Tibial nerve (tissue), 4 donors: ENCODE data around the gene SLIT3. TPM values are rescaled to one million over a fixed set of nuclear protein-coding genes. Genes with fewer than 3 reads are reported as not detected.

Experiments used
- DNase-seq, 2 donors: peaks; one replicate each; pipeline ENCODE4 v3.0.0-alpha.2; 2019; ENCODE audit warnings: low spot score in 2 of 2
- H3K27ac ChIP-seq, 4 donors: fragments of 200-600 bp; sonication (generic) in 3 of 4; one replicate each; pipeline ENCODE4 v1.5.1; 2017 to 2019; ENCODE audit warnings: mild to moderate bottlenecking in 1 of 4
- H3K27me3 ChIP-seq, 2 donors: fragments of 200-600 bp; sonication (generic) in 1 of 2; one replicate each; pipeline versions ENCODE4 v1.5.1 to v1.6.0; 2017 to 2019
- H3K36me3 ChIP-seq, 3 donors: fragments of 200-600 bp; sonication (generic); one replicate each; pipeline ENCODE4 v1.5.1; 2018 to 2019
- H3K4me1 ChIP-seq, 4 donors: fragments of 200-600 bp; sonication (generic) in 3 of 4; one replicate each; pipeline ENCODE4 v1.5.1; 2017 to 2019
- H3K4me3 ChIP-seq, 4 donors: fragments of 200-600 bp; sonication (generic) in 3 of 4; one replicate each; pipeline ENCODE4 v1.5.1; 2017 to 2019; ENCODE audit warnings: mild to moderate bottlenecking in 1 of 4, moderate library complexity in 1 of 4
- H3K9me3 ChIP-seq, 4 donors: fragments of 200-600 bp; sonication (generic) in 3 of 4; one replicate each; pipeline ENCODE4 v1.5.1; 2017 to 2019
- EP300 ChIP-seq, 2 donors: sonication (generic); formaldehyde crosslinking; IDR thresholded peaks; one replicate each; pipeline ENCODE4 v1.6.1; 2017; ENCODE audit warnings: antibody characterized with exemption in 2 of 2, mild to moderate bottlenecking in 1 of 2
- POLR2A ChIP-seq, 2 donors: fragments of 450-650 bp; IDR thresholded peaks; one replicate each; pipeline ENCODE4 v1.6.1; 2017; ENCODE audit warnings: antibody characterized with exemption in 2 of 2, mild to moderate bottlenecking in 2 of 2, moderate library complexity in 2 of 2
- WGBS, 2 donors: methylation state at CpG; one replicate each; pipeline ENCODE4 v1.1.5; 2018; 5-methylcytosine and 5-hydroxymethylcytosine counted together
- total RNA-seq, 4 donors: library from RNA; depleted of rRNA; stranded (reverse); fragments of >200 nt; gene quantifications; one replicate each; pipeline ENCODE4 v1.1.0, GENCODE V29; 2016
- TF ChIP-seq, protein P1 (sequence below), 5 experiments: fragments of 200-600 bp in 3 of 5; fragments of 450-650 bp in 2 of 5; sonication (generic) in 3 of 5; IDR thresholded peaks; one replicate each; pipeline ENCODE4 v1.5.1; 2016 to 2019; ENCODE audit warnings: antibody characterized with exemption in 5 of 5, mild to moderate bottlenecking in 3 of 5, moderate library complexity in 2 of 5

SLIT3 gene
- total RNA-seq, 4 donors from 2014 or later = 16.6 to 39.0 (median 20.2) TPM

DNA sequence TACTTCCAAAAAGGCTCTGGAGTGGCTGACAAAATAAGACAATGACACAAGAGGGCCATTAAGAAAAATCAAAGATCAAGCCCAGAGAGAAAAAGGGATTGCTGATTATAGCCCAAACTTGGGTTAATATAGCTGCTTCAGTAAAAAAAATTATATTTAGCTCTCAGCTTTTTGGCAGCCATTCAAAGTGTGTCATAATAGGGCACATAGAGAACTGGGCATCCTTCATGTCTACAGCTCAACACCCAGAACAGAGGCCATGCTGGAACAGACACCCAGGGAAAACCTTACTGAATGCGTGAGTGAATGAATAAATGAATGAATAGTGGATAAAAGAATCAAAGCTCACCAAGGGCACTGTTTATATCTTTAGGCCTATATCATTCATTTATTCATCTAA, 110.1 kb downstream of the SLIT3 start:
- H3K27me3 ChIP-seq = no peaks in the 10 kb centered on the region
- no peaks in the 10 kb centered on the region for H3K36me3 ChIP-seq
- no peak overlapping the region for H3K27ac ChIP-seq
- TF ChIP-seq, protein P1, sequence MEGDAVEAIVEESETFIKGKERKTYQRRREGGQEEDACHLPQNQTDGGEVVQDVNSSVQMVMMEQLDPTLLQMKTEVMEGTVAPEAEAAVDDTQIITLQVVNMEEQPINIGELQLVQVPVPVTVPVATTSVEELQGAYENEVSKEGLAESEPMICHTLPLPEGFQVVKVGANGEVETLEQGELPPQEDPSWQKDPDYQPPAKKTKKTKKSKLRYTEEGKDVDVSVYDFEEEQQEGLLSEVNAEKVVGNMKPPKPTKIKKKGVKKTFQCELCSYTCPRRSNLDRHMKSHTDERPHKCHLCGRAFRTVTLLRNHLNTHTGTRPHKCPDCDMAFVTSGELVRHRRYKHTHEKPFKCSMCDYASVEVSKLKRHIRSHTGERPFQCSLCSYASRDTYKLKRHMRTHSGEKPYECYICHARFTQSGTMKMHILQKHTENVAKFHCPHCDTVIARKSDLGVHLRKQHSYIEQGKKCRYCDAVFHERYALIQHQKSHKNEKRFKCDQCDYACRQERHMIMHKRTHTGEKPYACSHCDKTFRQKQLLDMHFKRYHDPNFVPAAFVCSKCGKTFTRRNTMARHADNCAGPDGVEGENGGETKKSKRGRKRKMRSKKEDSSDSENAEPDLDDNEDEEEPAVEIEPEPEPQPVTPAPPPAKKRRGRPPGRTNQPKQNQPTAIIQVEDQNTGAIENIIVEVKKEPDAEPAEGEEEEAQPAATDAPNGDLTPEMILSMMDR (IDR thresholded peaks at IDR 0.05) = no peak
- TF ChIP-seq POLR2A (IDR thresholded peaks at IDR 0.05) (no peak), EP300 (IDR thresholded peaks at IDR 0.05) (no peak)
- peaks cover 0 to 3% (median 0%) of the 10 kb centered on the region in 4 donors for H3K4me1 ChIP-seq
- WGBS, 2 donors = 31 to 54% methylated on average over 1 of the region's 1 CpG
- no peak for DNase-seq
- H3K9me3 ChIP-seq = no peaks in the 10 kb centered on the region
- no peak overlapping the region for H3K4me3 ChIP-seq

DNA sequence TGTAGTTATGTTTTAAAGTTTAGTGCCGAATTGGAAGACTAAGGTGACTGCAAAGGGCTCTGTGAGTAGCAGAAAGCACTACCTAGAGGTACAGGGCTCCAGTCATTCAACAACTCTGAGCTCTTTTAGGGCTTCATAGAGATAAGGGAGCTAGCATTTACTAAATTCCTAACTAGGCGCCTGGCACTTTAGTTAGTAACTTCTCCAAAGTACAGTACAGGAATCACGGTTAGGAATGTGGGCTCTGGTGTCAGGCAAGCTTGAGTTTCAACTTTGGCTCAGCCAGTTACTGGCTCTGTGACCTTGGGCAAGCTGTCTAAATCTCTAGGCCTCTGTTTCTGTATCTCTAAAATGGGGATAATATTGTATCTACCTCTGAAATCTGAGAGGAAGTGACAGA, 115.3 kb downstream of the SLIT3 start:
- TF ChIP-seq POLR2A (IDR thresholded peaks at IDR 0.05) (no peak), EP300 (IDR thresholded peaks at IDR 0.05) (no peak)
- TF ChIP-seq, protein P1 (IDR thresholded peaks at IDR 0.05) = no peak
- Histone ChIP-seq H3K4me1 (peaks cover 0 to under 1% (median 0%) of the 10 kb centered on the region in 4 donors), H3K36me3 (no peaks in the 10 kb centered on the region), H3K4me3 (no peak overlapping the region), H3K9me3 (no peaks in the 10 kb centered on the region), H3K27ac (no peak overlapping the region), H3K27me3 (no peaks in the 10 kb centered on the region)
- DNase-seq = no peak
- WGBS, 2 donors = 79 to 81% methylated on average over 3 of the region's 3 CpGs

DNA sequence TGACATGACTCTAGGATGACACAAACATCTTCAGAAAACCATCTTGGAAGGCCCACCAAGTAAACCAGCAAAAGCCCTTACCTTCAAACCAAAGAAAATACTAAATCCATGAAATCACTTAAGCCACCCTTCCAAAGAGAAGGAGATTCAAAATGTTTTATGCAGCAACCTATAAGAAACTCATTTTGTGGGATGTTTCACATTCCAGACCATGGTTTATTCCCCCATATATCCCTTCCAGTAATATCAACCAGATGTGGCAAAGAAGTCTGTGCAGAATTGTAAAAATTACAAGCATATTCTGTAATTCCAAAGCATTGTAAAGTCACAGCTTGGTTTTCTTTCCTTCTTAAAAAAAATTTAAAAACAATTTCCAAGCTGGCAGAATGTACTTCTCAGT, 117.4 kb downstream of the SLIT3 start:
- no peaks in the 10 kb centered on the region for H3K27me3 ChIP-seq
- TF ChIP-seq, protein P1 (IDR thresholded peaks at IDR 0.05) = no peak
- no peak for DNase-seq
- H3K4me1 ChIP-seq = no peaks in the 10 kb centered on the region
- no peak overlapping the region for H3K4me3 ChIP-seq
- no peaks in the 10 kb centered on the region for H3K36me3 ChIP-seq
- no peaks in the 10 kb centered on the region for H3K9me3 ChIP-seq
- no peak overlapping the region for H3K27ac ChIP-seq

DNA sequence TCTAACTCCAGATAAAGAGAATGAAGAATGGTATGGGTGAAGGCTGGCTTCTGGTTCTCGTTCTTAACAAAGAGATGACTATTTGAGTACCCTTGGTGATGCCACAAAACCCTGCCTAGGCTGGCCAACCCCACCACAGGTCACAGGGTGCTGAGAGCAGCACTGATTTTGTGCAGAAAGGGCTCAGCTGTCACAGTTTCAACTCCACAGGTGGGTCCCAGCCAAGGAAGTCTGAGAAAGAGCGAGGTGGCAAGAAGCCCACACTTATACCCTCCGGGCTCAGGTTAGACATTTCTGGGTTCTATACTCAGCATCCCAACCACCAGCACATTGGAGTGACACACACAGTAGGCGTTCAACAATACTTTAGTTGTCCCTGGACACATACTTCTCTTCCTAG, 118.1 kb downstream of the SLIT3 start:
- H3K4me1 ChIP-seq = no peaks in the 10 kb centered on the region

DNA sequence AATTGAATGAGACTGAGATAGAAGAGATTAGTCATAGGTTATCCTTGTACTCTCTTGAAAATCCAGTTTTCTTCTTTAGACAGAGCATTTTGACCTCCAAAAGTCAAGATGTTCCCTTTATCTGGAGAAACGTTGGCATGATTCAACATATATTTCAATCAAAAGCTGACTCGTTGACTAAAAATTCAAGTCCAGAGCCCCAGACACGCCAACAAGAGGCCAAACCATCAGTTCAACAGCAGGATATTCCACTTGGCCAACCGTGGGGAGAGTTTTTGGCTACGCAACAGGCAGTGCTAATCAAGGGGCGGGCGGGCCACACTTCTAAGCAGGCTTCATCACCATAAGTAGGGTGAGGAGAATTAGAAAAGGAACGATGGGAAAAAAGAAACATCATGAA, 119.1 kb downstream of the SLIT3 start:
- no peak for DNase-seq
- WGBS, 2 donors = 44 to 49% methylated on average over 8 of the region's 8 CpGs
- TF ChIP-seq EP300 (IDR thresholded peaks at IDR 0.05) = no peak
- TF ChIP-seq POLR2A (IDR thresholded peaks at IDR 0.05) = no peak
- TF ChIP-seq, protein P1 (IDR thresholded peaks at IDR 0.05) = no peak
- H3K9me3 ChIP-seq = no peaks in the 10 kb centered on the region
- peak overlapping the region in 1 of 4 donors; percentile 3 for H3K27ac ChIP-seq
- H3K4me3 ChIP-seq = no peak overlapping the region
- H3K27me3 ChIP-seq = no peaks in the 10 kb centered on the region
- H3K36me3 ChIP-seq = no peaks in the 10 kb centered on the region
- no peaks in the 10 kb centered on the region for H3K4me1 ChIP-seq

More for the DNA sequence above, 118.1 kb downstream of the SLIT3 start:
- TF ChIP-seq, protein P1 (IDR thresholded peaks at IDR 0.05) = no peak
- TF ChIP-seq POLR2A (IDR thresholded peaks at IDR 0.05) (no peak), EP300 (IDR thresholded peaks at IDR 0.05) (no peak)
- H3K27ac ChIP-seq = no peak overlapping the region
- no peak overlapping the region for H3K4me3 ChIP-seq
- no peaks in the 10 kb centered on the region for H3K27me3 ChIP-seq
- DNase-seq = no peak
- no peaks in the 10 kb centered on the region for H3K36me3 ChIP-seq
- H3K9me3 ChIP-seq = no peaks in the 10 kb centered on the region
- WGBS, 2 donors = 76 to 82% methylated on average over 4 of the region's 4 CpGs
